GM21717 (cell line): ENCODE data around the gene OR52W1.
A peak's percentile ranks its signal among the peaks of the same experiment; 100 is the strongest.

Experiments
- ATAC-seq: cut with Tn5 transposase; IDR thresholded peaks from one replicate; pipeline ENCODE4 v1.9.1; 2021; ENCODE audit warnings: mild to moderate bottlenecking, moderate library complexity; ENCODE audit not compliant: unreplicated experiment

Gene OR52W1

GRCh38 chr11:6199174-6199810 lies at the start of gene OR52W1:
Gene OR52W1, plus strand, starts transcription at chr11:6199224. Its CDS starts 0 bp downstream, at chr11:6199224.
- ATAC-seq: no peak

DNA sequence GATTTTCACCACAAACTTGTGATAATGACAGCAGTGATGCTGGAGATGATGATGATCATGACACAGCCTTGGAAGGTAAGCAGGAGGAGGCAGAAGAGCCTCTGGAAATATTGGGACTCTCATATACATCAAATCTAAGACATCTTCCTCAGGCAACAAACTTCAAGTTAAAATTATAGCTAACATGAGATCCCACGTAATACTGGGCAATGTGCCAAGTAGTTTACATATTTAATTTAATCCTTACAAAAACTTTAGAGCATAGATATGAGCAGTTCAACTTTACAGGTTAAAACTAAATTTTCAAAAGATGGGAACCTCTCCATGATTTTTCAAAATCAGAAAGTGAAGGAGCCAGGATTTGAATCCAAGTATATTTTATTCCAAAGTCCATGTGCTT lies 47.9 kb upstream of the OR52W1 start:
- ATAC-seq: no peak

DNA sequence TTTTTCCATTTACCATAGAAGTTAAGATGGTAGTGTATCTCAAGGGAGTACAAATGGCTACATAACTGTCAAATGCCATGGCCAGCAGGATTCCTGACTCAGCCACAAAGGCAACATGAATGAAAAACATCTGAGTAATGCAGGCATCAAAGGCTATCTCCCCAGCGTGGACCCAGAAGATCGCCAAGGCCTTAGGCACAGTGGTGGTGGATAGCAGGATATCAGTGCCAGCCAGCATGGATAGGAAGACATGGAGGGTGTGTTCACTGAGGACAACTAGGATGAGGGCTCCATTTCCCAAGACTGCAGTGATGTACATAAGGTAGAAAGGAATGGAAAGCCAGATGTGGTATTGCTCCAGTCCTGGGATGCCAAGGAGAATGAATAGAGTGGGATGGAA lies 46.9 kb upstream of the OR52W1 start:
- ATAC-seq: no peak

DNA sequence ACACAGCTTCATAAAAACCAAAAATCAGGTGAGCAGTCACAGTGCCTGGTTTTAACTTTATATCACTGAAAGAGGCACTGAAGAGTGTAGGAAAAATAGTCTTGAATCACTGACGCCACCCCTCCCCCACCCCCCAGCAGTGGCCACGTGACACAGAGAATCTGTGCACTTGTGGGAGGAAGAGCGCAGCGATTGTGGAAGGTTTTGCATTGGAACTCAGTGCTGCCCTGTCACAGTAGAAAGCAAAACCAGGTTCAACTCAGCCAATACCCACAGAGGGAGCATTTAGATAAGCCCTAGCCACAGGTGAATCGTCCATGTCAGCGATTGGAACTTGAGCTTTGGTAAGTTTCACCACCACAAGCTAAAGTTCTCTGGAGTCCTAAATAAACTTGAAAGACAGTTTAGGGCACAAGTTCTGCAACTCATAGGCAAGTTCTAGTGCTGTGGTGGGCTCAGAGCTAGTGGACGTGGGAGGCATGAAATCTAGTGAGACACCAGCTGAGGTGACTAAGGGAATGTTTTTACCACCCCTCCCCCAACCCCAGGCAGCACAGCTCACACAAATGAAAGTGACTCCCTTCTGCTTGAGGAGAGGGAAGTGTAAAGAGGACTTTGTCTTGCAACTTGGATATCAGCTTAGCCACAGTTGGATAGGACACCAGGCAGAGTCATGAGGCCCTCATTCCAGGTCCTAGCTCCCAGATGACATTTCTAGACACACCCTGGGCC lies 42.2 kb upstream of the OR52W1 start:
- ATAC-seq: no peak

DNA sequence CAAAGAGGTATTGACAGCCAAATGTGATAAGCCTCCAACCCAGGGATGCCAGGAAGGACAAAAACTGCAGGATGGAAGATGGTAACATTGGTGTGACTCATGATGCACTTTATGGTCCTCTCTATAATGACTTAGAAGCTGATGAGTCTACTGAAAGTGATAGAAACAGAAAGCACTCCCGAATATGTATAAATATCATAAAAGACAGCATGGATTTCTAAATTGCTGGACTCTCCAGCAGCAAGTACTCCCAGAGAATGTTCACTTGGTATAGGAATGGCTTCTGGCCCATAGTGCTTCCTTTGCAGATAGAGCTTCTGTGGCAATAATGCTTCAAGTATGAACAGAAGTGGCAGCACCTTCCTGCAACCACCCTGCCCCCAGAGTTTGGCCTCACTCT lies 28.8 kb upstream of the OR52W1 start, which contains the start of gene OR52B2:
Gene OR52B2 (minus strand): TSS at position 101 of the 400 bp plus-strand sequence. CDS start 0 bp downstream, at position 101.
- no peak for ATAC-seq

DNA sequence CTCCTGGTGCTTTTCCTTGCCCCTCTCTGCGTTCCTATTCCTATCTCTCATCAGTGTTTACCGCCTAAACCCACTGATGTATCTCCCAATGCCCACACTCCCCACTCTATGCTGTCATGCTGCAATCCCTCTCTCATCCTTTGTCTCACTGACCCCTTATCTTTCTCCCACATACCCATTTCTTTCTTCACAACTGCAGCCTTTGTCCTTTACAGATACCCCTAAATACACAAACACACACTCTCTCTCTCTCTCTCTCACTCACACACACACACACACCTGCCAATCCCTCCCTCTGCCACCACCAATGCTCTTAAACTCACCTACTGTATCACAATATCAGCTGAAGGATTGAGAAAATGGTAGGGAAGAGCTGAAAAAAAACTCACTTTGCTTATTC lies 23.6 kb upstream of the OR52W1 start:
- no peak for ATAC-seq

DNA sequence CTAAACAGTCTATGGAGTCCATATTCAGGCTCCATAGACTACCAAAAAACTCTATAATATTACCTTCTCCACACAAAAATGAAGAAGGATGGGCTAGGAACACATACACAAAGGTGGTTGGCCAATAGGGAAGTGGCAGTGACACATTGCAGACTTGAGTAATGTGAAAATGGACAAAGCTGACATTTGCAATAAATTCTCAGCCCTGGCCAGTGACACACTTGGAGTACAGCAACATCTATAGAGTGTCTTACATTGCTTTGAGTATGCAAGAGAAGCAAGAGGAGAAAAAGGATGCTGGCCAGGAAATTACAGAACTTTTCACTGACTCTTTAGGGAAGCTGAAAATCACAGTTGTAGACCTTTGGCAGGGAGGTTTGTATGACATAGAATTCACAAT lies 7.3 kb upstream of the OR52W1 start:
- ATAC-seq: no peak

DNA sequence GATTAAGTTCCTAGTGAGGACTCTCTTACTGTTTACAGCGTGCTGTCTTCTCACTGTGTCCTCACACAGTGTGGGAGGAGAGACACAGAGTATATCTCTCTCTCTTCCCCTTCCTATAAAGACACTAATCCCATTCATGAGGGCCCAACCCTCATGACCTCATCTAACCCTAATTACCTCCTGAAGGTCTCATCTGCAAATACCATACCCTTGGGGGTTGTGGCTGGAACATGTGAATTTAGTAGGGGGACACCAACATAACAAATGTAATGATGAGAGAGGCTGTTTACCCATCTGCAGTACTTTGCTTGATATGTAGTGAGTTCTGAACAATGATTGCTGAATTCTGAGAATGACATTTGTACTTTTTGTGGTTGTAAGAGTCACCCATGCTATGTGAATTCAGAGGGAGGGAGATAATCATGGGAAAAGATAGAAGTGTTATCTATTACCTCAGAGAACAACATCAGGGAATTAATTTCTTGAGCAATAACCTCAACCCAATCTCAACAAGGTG lies 4.9 kb upstream of the OR52W1 start:
- ATAC-seq: no peak

- ATAC-seq: no peak
Measured at GRCh38 chr11:6196396-6196795, 2.6 kb upstream of the OR52W1 start.

DNA sequence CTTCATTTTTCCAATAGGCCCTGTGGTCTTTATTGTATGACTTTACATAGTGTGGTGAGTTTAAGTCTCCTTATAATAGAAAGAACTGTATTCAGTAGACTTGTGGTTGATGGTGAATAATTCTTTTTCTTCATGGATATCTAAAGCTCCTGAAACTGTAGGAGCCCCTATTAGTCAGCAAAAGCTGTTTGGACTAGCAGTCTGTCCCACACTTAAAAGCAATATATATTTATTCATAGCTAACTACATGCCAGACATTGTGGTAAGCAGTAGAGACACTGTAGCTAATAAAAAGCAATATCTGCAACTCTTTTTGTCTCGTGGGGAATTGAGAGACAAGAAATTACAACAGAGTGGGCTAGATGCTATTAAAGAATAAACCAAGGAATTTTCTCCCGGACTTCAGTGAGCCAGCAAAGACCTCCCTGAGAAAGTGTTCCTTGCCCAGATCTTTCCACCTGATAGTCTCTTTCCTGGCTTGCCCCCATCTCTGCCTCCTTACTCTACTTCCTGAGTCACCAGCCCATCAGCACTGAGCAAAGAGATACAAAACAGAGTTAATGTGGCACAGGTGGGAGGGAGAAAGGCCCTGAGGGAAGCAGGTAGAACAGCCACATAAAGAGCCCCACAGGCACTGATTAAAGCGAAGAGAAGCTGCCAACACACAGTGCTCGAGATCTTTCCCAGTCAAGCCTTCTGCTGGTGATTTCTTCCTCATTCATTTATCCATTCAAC lies 1.4 kb upstream of the OR52W1 start:
- ATAC-seq: no peak

DNA sequence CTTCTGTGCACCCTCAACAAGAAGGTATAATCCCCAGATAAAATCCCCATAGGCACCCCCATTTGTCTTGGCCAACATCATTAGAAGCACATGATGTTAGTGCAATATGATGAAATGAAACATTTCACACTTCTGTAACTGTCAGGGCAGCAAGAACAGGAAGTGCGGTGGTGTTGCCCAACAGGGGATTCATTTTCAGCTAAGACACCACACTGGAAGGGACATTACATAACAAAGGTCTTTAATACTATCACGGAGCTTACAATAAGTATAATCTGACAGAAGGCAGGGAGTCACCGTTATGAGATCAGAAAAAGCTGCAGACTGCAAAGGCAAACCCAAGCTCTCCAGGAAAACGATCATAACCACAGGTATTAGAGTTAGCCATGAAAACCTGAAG lies 2.0 kb downstream of the OR52W1 start:
- no peak for ATAC-seq

DNA sequence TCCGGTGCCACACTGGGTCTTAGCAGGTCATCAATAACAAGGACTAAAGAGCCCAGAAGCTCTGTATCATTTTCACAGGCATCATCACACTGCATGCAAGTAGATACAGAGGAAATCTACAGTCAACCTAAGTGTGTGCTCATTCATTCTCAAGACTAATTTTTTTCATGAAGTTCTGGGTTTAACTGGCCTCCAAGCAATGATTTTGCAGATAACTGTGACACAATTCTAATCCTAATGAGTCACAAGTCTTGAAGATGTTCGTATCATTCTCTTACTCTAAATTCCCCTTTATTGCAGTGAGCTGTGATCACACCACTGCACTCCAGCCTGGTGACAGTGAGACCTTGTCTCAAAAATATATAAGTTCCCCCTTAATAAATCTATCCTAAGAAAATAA lies 2.5 kb downstream of the OR52W1 start:
- no peak for ATAC-seq

DNA sequence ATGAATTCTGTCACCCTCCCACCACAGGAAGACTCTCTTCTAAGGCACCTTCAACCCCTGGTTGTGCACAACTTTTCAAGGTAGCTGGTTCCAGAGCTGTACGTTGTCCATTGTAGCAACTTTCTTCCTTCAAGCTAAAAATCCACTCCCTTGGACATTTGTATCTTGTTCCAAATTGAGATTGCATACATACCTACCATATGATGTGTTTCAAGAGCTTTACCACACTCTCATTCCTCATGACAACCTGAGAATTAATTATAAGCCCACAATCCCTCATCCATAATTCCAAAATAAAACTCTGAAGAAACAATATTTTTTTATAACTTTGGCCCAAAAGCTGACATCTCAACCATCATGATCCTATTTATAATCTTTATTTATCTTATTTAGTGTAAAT lies 3.0 kb downstream of the OR52W1 start:
- no peak for ATAC-seq

DNA sequence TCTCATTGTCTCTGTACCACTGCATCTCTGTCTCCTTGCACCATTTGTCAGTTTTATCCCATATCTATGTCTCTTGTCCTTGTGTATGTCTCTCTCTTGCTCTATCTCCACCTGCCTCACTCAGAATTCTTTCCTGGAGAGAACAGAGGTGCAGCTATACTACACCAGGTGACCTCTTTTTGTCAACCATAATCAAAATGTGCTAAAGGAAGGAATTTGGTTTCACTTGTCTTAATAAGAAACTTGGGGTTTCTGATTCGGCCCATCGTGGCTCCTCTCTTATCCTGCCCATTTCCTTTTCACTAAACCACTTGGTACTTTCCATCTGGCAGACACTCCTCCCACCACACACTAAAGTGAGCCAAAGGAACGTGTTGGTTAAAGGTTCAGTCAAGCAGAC lies 4.3 kb downstream of the OR52W1 start:
- peak; percentile 86 for ATAC-seq

- ATAC-seq: no peak
Measured at GRCh38 chr11:6204706-6205105, 5.7 kb downstream of the OR52W1 start.

DNA sequence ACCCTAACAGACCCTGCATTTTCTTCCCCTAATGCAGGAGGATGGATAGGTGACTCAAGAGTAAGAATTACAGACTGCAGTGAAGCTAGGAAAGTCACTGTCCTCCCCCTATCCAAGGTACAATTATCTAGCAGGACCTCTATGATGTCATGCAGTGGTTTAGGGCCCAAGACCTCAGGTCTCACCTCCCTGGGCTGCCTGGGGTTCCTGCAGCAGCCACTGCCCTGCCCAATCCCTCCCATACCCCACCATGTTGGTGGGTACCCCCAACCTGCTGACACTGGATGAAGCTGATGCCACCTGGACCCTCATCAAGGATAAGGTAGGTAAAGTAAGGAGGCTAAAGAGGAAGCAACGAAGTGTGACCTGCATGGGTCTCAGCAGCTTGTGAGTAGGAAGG lies 6.3 kb downstream of the OR52W1 start, which contains the start of gene C11orf42:
Gene C11orf42 (plus strand): TSS at position 192 of the 400 bp plus-strand sequence. CDS start 59 bp downstream, at position 251.
- no peak for ATAC-seq

DNA sequence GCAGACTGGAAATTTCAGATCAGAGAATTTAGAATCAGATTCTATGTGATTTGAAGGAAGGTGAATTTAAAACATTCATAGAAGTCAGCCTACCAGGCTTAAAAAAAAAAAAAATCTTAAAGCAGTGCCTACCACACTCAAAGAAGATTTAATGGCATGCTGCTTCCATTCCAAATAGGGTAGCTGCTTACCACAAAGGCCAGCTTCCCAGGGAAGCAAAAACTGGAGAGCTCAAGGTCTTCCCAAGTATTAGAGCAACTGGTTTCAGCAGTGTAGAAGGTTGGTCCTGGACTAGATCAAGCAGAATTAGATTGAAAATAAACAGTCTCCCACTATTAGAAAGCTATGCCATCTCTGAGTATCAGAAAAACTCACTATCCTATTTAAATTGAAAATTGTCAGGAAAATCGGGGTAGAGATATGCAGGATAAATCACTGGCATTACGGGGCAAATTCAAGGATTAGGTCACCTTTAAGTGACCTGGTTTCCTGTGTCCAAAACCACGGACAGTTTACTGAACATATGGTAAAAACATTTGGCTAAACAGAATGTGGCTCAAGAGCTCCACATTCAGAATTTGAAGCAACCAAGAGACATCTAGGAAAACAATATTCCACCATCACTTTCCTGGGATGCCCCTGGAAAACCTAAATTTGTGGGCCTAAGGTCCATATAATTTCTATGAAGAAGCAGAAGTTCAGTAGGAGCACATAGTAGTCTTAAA lies 7.6 kb downstream of the OR52W1 start:
- ATAC-seq: no peak

GRCh38 chr11:6209801-6210200 lies 10.8 kb downstream of the OR52W1 start:
- no peak for ATAC-seq

- no peak for ATAC-seq
Measured at GRCh38 chr11:6210274-6210955, 11.4 kb downstream of the OR52W1 start.

- ATAC-seq: no peak
Measured at GRCh38 chr11:6214530-6214929, 15.5 kb downstream of the OR52W1 start.
